Fibroblast of villous mesenchyme (primary cell): ENCODE data around the gene C15orf62. TPM values are rescaled to one million over a fixed set of nuclear protein-coding genes. Genes with fewer than 3 reads are reported as not detected.
A peak's percentile ranks its signal among the peaks of the same experiment; 100 is the strongest.

Source experiments
- DNase-seq: peaks from one replicate; pipeline ENCODE4 v3.0.0-alpha.2; 2010; ENCODE audit warnings: low read depth
- H3K4me3 ChIP-seq: 2 replicates; pipeline ENCODE4 v1.5.1; 2011; ENCODE audit warnings: low read depth, mild to moderate bottlenecking, low read length
- CTCF ChIP-seq: IDR thresholded peaks from 2 replicates; pipeline ENCODE4 v1.5.1; 2012; ENCODE audit warnings: low read depth, mild to moderate bottlenecking, low read length; ENCODE audit not compliant: insufficient read depth
- total RNA-seq: library from RNA; depleted of rRNA; stranded (reverse); fragments of >200 nt; gene quantifications from 2 replicates; pipeline ENCODE4 v1.2.3, GENCODE V29; 2012

C15orf62 gene
- total RNA-seq, 1 donor = not detected

GRCh38 chr15:40764629-40765103, 5.1 kb upstream of the C15orf62 start:
- no peak for DNase-seq
- peak overlapping the region; percentile 65 for H3K4me3 ChIP-seq
- TF ChIP-seq CTCF = no peak

- no peak for DNase-seq
- TF ChIP-seq CTCF = no peak
- no peak overlapping the region for H3K4me3 ChIP-seq
These were observed 3.5 kb upstream of the C15orf62 start for GRCh38 chr15:40766194-40766815.

GRCh38 chr15:40766906-40767837, 2.6 kb upstream of the C15orf62 start:
- TF ChIP-seq CTCF = no peak
- DNase-seq = no peak
- no peak overlapping the region for H3K4me3 ChIP-seq

GRCh38 chr15:40767838-40768500, 1.8 kb upstream of the C15orf62 start:
- TF ChIP-seq CTCF = no peak
- H3K4me3 ChIP-seq = no peak overlapping the region
- no peak for DNase-seq

- no peak for DNase-seq
- no peak overlapping the region for H3K4me3 ChIP-seq
- TF ChIP-seq CTCF = no peak
These were observed 1.1 kb upstream of the C15orf62 start for GRCh38 chr15:40768521-40769273.

- no peak overlapping the region for H3K4me3 ChIP-seq
- DNase-seq = no peak
- no peak for TF ChIP-seq CTCF
These were observed 454 bp downstream of the C15orf62 start for GRCh38 chr15:40770147-40770721.
